Right atrium auricular region (tissue), 2 donors: Measurements from ENCODE around the gene TRAM2. TPM values are rescaled to one million over a fixed set of nuclear protein-coding genes. Genes with fewer than 3 reads are reported as not detected.
A peak's percentile ranks its signal among the peaks of the same experiment; 100 is the strongest.

Source experiments
- DNase-seq: peaks from one replicate; pipeline ENCODE4 v3.0.0-alpha.2; 2019; ENCODE audit warnings: low spot score
- H3K27ac ChIP-seq, 2 donors: fragments of 200-600 bp; sonication (generic); 1 replicate in 1 of 2; 2 replicates in 1 of 2; pipeline ENCODE4 v1.5.1; 2016 to 2019
- H3K27me3 ChIP-seq, 2 donors: fragments of 200-600 bp; sonication (generic); one replicate each; pipeline versions ENCODE4 v1.5.1 to v1.6.0; 2017 to 2019
- H3K36me3 ChIP-seq: fragments of 200-600 bp; sonication (generic); one replicate; pipeline ENCODE4 v1.5.1; 2016
- H3K4me1 ChIP-seq, 2 donors: fragments of 200-600 bp; sonication (generic); one replicate each; pipeline versions ENCODE4 v1.5.1 to v1.6.0; 2017 to 2019
- H3K4me3 ChIP-seq, 2 donors: fragments of 200-600 bp; sonication (generic); 1 replicate in 1 of 2; 2 replicates in 1 of 2; pipeline ENCODE4 v1.5.1; 2017 to 2019; ENCODE audit warnings: mild to moderate bottlenecking in 1 of 2, moderate library complexity in 1 of 2
- H3K9me3 ChIP-seq, 2 donors: fragments of 200-600 bp; sonication (generic); one replicate each; pipeline ENCODE4 v1.5.1; 2019
- total RNA-seq, 2 donors: library from RNA; depleted of rRNA; stranded (reverse); fragments of >200 nt; gene quantifications; one replicate each; pipeline ENCODE4 v1.1.0, GENCODE V29; 2016
- TF ChIP-seq, protein P1 (sequence below), 2 donors: fragments of 200-600 bp; sonication (generic); IDR thresholded peaks; one replicate each; pipeline ENCODE4 v1.5.1; 2019; ENCODE audit warnings: antibody characterized with exemption in 2 of 2

Gene TRAM2
- total RNA-seq, 2 donors from 2014 or later = 10.3 to 15.9 TPM

- H3K27me3 ChIP-seq = no peaks in the 10 kb centered on the region
- H3K4me1 ChIP-seq = peaks cover 0 to 14% of the 10 kb centered on the region in 2 donors
- H3K9me3 ChIP-seq = no peaks in the 10 kb centered on the region
- H3K36me3 ChIP-seq = peaks cover 7% of the 10 kb centered on the region
- H3K4me3 ChIP-seq = no peak overlapping the region
- TF ChIP-seq, protein P1, sequence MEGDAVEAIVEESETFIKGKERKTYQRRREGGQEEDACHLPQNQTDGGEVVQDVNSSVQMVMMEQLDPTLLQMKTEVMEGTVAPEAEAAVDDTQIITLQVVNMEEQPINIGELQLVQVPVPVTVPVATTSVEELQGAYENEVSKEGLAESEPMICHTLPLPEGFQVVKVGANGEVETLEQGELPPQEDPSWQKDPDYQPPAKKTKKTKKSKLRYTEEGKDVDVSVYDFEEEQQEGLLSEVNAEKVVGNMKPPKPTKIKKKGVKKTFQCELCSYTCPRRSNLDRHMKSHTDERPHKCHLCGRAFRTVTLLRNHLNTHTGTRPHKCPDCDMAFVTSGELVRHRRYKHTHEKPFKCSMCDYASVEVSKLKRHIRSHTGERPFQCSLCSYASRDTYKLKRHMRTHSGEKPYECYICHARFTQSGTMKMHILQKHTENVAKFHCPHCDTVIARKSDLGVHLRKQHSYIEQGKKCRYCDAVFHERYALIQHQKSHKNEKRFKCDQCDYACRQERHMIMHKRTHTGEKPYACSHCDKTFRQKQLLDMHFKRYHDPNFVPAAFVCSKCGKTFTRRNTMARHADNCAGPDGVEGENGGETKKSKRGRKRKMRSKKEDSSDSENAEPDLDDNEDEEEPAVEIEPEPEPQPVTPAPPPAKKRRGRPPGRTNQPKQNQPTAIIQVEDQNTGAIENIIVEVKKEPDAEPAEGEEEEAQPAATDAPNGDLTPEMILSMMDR (IDR thresholded peaks at IDR 0.05) = no peak
- DNase-seq = no peak
- no peak overlapping the region for H3K27ac ChIP-seq
These were observed 50.2 kb downstream of the TRAM2 start for GRCh38 chr6:52526634-52527033.

DNA sequence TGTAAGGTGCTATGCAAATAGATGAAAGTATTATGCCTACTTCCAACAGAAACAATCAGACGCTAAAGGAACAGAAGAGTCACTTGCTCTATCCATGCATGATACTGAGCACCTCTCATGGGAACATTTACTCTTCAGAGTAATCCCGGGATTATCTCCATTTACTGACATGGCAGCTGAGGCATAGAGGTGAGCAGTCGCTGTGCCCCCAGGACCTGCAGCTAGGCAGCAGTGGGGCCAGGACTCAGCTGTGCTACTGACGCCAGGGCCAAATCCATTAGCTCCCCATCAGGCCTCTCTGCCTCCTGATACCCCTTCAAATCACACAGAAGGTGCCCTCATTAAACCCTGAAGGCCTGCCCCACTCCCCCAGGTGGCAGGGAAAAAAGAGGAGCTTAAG lies 51.9 kb downstream of the TRAM2 start:
- TF ChIP-seq, protein P1 (IDR thresholded peaks at IDR 0.05) = no peak
- Histone ChIP-seq H3K36me3 (peaks cover 7% of the 10 kb centered on the region), H3K4me1 (peaks cover 0 to 23% of the 10 kb centered on the region in 2 donors), H3K27ac (no peak overlapping the region), H3K4me3 (no peak overlapping the region), H3K27me3 (no peaks in the 10 kb centered on the region), H3K9me3 (no peaks in the 10 kb centered on the region)
- no peak for DNase-seq

- TF ChIP-seq, protein P1 (IDR thresholded peaks at IDR 0.05) = no peak
- H3K27me3 ChIP-seq = no peaks in the 10 kb centered on the region
- no peaks in the 10 kb centered on the region for H3K9me3 ChIP-seq
- peaks cover 0 to 29% of the 10 kb centered on the region in 2 donors for H3K4me1 ChIP-seq
- no peak overlapping the region for H3K27ac ChIP-seq
- H3K36me3 ChIP-seq = no peaks in the 10 kb centered on the region
- H3K4me3 ChIP-seq = no peak overlapping the region
- DNase-seq = no peak
These were observed 53.3 kb downstream of the TRAM2 start for GRCh38 chr6:52523378-52524142.

DNA sequence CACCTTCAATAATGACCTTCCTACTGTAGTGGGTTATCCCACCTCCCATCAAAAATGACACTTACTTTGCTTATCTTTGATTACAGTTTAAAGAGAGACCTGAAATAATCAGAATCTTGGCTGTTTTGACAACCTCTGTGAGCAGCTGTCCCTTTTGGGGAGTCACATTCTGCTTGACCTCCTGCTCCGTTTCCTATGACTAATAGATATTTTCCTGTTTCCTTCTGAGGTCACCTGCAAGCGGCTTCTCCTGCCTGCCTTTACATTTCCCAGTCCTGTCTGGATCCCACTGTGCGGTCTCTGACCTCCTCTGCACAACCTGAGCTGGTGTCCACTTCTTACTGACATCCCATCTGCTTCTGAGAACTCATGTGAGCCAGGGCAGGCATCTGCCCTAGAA lies 54.2 kb downstream of the TRAM2 start:
- peaks cover 0 to 38% of the 10 kb centered on the region in 2 donors for H3K4me1 ChIP-seq
- H3K4me3 ChIP-seq = no peak overlapping the region
- H3K27me3 ChIP-seq = no peaks in the 10 kb centered on the region
- TF ChIP-seq, protein P1 (IDR thresholded peaks at IDR 0.05) = no peak
- H3K27ac ChIP-seq = peak overlapping the region; percentile 55 to 73
- no peaks in the 10 kb centered on the region for H3K36me3 ChIP-seq
- DNase-seq = no peak
- no peaks in the 10 kb centered on the region for H3K9me3 ChIP-seq

DNA sequence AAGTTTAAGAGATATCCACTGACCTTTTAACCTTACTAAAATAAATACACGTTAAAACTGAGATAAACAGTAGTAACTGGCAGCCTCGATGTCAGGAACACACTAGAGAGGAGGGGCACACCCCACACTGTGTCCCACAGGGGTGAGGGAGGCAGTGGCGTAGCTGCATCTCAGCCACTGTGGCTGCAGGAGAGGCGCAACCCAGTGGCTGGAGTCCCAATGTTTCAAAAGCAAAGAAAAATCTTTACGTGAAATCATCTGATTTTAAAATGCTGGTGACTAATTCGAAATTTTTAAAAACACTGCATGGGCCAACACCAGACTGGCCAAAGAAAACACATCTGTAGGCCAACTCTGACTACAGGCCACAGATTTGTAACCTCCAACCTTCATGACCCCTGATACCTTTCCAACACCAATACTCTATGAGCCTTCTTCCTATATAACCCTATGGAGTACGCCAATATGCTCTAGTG lies 54.7 kb downstream of the TRAM2 start:
- H3K27me3 ChIP-seq = no peaks in the 10 kb centered on the region
- H3K4me3 ChIP-seq = no peak overlapping the region
- peak overlapping the region; percentile 55 to 73 for H3K27ac ChIP-seq
- H3K36me3 ChIP-seq = no peaks in the 10 kb centered on the region
- TF ChIP-seq, protein P1 (IDR thresholded peaks at IDR 0.05) = no peak
- H3K4me1 ChIP-seq = peaks cover 0 to 42% of the 10 kb centered on the region in 2 donors
- DNase-seq = peak; percentile 76
- no peaks in the 10 kb centered on the region for H3K9me3 ChIP-seq
